HG02588 (cell line): Measurements from ENCODE around the gene SYPL2.
"Not testable (repeated sequence)": the region's sequence is repeated elsewhere in the genome, so short reads cannot be mapped to it uniquely, and the experiment has no call there.

Experiments
- ATAC-seq: cut with Tn5 transposase; IDR thresholded peaks from one replicate; pipeline ENCODE4 v1.9.1; 2021; ENCODE audit warnings: mild to moderate bottlenecking, moderate library complexity; ENCODE audit not compliant: unreplicated experiment

SYPL2 gene

DNA sequence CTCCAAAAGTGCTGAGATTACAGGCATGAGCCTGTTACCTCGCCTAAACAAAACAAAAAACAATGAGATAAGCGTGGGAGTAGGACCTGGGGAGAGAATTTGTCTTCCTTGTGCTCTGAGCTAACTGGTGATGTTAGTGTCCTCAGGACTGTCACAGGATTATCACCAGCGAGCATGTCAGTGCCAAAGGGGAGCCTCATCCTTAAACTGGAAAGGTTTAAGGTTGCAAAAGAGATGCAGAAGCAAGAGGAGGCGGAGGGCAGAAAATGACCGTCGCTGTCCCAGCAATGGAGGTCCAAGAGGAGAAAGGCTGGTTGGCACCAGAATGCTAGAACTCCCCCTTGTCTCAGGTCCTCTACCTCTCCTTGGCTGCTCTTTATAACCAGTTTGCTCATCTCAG is 3.9 kb downstream of the SYPL2 start:
- no peak for ATAC-seq

DNA sequence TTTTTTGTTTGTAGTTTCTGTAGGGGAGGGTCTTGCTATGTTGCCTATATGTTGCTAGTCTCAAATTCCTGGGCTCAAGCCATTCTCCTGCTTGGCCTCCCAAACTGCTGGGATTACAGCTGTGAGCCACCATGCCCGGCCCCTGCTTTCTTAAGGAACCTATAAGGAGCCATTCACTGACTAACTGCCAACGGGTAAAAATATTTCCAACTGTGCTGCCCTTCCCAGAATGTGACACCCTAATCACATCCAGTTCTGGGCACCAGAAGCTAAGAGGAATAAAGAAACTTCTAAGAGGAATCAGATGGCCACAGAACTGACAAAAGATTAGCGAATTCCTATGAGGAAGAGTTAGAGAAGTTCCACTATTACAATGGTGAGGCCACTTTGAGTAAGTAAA is 6.4 kb downstream of the SYPL2 start:
- no peak for ATAC-seq

DNA sequence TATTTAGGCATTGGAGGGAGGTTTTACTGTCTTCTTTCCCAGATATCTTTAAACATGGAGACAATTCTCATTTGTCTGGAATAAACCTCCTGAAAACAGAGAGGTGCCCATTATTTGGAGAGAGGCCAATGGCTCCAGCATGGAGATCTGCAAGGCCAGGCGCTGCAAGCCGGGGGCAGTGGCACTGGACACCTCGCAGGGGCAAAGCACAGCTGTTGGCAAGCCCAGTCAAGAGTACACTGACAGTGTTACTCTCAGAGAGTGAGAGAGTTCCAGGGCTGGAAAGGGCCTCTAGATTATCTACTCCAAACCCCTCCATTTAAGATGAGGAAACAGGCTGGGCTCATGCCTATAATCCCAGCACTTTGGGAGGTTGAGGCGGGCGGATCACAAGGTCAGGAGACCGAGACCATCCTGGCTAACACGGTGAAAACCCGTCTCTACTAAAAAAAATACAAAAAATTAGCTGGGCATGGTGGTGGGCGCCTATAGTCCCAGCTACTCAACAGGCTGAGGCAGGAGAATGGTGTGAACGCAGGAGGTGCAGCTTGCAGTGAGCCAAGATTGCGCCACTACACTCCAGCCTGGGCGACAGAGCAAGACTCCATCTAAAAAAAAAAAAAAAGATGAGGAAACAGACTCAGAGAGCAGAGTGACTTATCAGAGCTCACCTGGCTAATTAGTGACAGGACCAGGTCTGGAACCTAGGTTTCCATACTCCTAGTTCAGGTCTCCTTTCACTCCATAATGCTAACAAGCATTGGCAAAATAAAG is 7.1 kb downstream of the SYPL2 start:
- ATAC-seq = not testable (repeated sequence)

DNA sequence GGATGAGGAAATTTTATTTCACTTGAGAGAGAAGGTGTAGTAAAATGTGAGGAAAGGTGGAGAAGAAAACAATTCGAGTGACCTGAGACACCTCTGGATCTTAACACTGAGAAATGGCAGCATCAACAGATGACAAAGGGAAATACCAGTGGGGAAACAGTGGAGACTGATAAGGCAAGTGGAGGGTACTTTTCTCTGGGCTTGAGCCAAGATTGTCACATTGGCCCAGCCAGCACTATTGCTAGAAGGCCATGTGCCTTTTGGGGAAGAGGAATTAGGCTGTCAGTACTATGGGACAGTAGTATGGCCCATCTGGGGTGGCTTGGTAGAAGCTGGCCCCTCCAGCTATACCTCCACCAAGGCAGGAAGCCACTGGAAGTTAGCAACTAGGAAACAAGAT is 8.4 kb downstream of the SYPL2 start:
- no peak for ATAC-seq

DNA sequence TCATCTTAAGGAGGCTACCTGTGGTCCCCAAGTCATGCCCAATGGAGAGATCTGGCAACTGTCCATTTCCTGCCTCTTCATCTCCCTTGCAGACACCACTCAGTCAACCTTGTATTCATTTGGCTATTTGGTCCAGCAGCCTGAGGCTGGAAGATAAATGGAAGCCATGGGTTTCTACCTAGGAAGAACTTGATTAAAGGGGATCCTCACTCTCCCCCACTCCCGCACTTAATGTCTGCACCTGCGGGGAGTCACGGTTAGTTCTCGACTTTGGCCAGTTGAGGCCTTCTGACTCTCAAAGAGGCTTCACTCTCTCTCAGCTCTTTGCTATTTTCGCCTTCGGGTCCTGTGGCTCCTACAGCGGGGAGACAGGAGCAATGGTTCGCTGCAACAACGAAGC is 8.9 kb downstream of the SYPL2 start:
- ATAC-seq = no peak

DNA sequence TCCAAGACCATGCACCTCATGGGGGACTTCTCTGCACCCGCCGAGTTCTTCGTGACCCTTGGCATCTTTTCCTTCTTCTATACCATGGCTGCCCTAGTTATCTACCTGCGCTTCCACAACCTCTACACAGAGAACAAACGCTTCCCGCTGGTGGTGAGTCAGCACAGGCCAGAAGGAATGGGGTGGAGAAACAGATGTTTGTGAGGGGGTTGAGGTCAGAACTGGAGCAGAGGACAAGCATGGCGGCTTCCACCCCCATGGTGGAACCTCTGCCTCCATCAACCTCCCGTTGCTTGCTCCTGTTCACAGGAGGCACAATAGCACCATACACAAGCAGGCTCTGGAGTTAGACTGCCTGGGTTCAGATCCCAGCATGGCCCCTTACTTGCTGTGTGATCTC is 10.5 kb downstream of the SYPL2 start:
- ATAC-seq = no peak

DNA sequence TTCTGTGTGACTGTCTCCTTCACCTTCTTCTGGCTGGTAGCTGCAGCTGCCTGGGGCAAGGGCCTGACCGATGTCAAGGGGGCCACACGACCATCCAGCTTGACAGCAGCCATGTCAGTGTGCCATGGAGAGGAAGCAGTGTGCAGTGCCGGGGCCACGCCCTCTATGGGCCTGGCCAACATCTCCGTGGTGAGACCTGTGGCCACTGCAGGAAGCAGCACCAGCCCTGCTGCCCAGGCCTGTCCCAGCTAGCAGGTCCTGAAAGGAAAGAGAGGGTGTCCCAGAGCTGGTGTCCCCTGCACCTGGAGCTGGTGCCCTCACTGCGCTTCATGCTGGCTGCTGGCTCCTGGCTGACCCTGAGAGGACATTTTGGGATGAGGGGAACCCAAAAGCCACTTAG is 11.5 kb downstream of the SYPL2 start:
- no peak for ATAC-seq

DNA sequence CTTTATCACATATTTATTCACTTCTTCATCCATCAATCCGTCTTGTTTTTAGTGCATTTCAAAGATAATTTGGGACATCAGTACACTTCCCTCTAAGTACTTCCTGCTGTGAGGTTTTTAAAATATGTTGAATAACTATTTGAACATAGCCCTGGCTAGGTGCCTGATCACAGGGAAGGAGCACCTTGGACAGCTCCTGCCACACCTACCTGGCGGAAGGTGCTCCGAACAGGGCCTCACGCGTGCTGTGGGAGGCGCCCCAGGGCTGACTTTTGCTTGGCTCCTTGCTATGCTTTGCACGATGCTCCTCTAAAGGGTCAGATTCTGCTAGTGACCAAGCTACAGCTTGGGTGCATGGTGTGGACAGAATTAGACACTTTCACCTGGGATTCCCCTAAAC is 12.5 kb downstream of the SYPL2 start:
- no peak for ATAC-seq

DNA sequence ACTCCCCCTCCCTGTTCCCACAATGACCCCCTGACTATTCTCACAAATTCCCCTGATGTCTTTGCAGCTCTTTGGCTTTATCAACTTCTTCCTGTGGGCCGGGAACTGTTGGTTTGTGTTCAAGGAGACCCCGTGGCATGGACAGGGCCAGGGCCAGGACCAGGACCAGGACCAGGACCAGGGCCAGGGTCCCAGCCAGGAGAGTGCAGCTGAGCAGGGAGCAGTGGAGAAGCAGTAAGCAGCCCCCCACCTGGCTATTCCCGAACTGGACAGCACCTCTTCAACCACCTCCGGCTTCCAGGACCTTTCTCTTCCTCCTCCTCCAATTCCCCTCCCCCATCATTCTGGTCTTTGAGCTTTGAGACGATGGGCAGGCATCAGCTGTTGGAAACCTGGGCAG is 13.0 kb downstream of the SYPL2 start:
- ATAC-seq = no peak

DNA sequence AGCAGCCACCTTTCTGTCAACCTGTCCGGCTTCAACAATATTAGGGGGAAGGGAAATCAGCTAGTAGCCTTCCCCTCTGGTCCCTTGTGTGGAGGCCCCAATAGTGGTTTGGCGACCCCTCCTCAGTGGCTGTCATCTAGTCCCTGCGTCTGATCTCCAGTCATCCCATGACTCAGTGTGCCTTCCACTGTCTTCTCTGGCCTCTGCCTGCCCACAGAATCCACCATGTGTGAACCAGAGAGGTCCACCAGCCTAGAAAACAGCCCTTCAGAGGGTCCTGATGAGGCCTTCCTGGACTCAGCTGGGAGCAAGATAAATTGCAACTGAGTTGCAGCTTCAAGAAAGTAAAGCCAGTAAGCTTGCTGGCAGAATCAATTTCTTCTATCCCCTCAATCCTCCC is 13.6 kb downstream of the SYPL2 start:
- no peak for ATAC-seq

DNA sequence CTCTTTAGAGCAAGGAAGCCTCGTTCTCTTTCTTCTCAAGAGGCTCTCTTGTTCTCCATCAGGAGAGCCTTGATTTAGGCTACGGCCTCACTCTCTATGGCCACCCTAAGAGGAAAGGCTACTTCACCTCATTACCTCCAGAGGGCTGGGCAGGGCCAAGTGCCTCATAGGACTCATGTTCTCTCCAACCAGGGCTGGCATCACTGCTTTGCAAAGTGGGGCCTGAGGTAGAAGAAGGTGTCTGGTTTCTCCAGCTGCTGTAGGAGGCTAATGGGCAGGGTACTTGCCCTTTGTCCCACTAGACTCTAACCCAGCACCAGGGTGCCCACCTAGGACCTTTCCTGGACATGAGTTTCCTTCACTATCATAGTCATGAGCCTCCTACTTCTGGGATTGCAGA is 15.3 kb downstream of the SYPL2 start:
- no peak for ATAC-seq

DNA sequence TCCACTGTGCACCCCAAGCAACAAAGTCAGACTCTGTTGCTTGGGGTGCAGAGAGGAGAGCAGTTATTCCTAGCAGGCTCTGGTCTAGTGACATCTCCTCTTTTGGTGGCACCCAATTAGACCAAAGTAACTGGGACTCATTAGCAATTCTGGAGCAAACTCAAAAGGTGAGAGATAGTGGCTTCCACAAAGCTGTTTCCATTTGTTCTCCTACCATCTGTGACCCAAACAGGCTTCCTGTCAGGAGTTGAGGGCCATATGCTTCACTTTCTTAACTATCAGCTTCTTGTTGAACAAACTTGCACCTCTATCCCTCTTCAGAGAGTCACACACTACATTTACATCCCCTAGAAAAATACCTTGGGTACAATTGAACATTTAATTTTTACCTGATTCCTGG is 15.9 kb downstream of the SYPL2 start:
- ATAC-seq = no peak

DNA sequence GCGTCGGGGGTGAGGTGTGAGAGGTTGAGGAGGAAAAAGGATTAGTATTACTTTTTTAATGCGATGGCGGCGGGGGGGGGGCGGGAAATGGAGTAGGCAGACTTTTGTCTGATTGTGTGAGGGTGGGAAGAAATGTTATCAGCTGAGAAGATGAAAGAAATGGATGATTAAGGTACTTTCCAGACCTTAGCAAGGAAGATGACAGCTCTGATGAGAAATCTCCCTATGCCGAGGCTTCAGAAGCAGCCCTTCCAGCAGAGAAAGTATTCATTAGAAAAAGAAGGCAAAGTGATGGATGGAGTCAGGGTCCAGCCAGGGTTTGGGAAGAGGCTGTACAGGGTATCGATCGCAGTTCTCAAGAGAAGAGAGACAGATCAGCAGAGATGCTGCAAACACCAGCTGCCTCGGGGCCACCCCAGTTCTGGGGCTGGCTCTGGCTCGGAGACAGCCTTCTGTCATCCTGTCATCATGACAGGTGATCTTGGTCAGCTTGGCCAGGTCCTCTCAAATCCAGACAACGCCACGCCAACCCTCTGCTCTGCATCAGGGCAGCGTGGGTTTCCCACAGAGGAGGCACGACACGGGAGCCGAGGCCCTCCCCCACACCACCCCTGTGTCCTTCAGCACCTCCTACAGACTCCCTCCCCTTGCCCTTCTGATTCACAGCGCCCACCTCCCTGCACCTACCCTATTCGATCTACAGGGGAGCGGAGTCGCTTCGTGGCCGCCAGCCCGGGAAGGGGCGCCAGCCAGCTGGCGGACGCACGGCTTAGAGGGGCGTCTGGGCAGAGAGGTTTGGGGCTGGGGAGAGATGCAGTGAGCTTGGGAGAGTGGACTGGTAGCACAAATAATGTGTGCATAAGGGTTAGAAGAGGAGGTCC is 16.7 kb downstream of the SYPL2 start:
- ATAC-seq = peak; percentile 8

DNA sequence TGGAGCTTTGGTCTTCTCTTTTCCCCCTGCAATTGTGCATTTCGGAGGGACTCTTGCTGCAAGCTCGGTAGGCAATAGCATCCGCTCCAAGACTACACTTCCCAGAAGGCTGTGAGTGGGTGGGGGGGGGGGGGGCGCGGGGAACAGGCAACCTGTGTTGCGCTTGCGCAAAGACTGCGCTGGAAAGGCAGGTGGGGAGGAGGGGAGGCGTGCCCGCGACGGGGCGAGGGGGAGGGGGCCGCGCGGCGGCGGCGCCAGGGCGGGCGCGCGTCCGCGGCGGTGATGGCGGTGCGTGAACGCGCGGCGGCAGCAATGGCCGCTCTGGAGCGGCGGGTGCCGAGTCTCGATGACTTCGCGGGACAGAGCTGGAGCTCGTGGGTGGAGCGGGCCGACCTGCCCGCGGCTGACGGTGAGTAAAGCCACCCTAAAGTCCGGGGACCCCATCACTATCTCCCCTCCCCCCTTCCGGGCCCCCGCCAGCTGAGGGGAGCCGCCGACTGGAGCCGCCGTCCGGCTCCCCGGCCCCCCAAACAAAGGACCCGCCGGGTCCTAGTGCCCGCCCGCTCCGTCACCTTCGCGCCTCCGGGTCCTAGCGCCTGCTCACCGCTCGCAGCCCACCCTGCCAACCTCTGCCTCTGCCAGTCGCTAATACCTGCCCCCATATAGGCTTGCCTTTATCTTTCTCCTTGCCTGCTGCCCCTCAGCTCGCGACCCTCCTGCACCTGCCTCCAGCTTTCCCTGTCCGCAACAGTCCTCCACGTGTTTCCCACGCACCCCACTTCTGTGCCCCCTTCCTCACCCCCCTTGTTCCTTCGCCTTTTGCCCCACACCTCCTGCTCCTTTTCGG is 17.5 kb downstream of the SYPL2 start, which contains the start of gene ATXN7L2:
Gene ATXN7L2, plus strand, starts transcription at position 234 of the 847 bp plus-strand sequence. Its CDS starts 49 bp downstream, at position 283.
- peak; percentile 84 for ATAC-seq

DNA sequence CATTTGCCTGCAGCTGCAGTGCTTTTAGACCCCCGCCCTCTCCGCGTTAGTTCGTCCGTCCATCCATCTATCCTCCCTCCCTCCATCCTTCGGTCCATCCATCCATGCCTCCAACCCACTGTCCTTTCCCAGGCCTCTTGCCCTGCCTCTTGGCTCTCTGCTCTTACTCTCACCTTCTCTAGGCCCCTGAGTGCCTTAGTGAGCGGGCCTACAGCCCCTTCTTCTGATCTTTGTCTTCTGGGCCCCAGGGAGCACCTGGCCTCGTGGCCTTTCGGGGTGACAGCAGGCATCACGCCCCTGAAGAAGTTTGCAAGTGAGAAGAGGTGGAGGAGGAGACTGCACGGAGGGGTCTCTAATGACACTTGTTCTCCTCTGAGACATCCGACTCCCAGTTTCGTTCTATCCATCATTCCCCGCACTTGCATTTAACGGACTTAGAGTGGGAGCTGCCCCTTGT is 18.2 kb downstream of the SYPL2 start:
- ATAC-seq = no peak

DNA sequence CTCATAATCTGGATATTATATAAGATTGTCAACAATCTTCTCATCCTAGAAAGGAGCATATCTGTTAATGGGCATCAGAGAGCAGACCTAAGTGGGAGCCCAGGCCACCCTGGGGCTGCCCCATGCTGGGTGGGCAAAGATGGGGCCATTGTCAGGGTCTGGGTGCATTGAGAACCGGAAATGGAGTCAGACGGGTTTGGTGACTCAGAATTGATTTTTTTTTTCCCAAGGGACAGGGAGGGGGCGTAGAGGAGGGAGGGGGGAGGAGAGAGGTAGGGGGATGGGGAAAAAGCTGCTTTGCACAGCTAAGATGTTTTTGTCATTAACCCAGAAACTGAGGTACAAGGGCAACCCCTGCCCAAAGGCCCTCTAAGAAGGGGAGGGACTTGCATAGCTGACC is 18.7 kb downstream of the SYPL2 start:
- ATAC-seq = no peak

DNA sequence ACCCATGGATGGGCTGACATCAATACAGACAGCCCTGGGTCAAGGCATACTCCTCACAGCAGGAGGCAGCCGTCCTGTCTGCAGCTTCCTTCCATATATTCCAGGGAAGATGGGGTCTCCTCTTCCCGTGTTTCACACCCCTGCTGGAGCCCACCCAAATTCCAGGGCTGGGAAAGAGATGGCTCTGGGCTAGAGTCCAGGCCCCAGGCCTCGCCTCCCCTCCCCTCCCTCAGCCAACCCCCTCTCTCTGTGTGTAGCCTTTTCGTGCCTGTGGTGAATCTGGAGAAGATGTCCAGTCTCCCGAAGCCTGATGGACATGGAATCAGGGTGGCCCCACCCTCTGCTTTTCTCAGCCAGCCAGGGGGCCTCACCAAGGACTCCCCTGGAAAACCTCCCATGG is 20.9 kb downstream of the SYPL2 start:
- no peak for ATAC-seq

DNA sequence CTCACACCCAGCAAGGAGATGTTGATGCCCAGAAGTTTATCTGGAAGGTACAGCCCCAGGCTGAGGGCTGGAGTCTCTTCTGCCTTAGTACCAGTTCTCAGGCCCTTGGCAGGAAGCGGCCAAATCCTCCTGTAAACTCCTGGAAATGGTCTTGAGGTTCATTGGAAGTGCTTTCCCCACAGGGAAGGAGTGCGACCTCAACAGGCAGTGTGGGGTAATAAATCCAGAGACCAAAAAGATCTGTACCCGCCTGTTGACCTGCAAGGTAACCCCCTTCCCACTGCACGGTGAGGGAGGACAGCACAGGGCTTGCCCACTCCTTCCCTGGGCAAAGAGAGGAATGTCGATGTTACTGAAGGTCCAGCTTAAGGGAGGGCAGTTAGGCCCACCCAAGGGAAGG is 21.9 kb downstream of the SYPL2 start:
- ATAC-seq = no peak

DNA sequence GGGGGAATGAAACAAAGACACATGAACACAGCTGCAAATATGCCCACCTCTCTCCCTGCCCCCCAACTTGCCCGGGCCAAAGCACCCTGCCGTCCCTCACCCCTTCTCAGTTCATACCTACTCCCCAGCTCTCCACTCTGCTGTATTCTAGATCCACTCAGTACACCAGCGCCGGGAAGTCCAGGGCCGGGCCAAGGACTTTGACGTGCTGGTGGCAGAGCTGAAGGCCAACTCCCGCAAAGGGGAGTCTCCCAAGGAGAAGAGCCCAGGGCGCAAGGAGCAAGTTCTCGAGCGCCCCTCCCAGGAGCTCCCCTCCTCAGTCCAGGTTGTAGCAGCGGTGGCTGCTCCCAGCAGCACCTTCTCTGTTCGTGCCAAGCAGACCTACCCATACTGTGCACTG is 22.4 kb downstream of the SYPL2 start:
- no peak for ATAC-seq

DNA sequence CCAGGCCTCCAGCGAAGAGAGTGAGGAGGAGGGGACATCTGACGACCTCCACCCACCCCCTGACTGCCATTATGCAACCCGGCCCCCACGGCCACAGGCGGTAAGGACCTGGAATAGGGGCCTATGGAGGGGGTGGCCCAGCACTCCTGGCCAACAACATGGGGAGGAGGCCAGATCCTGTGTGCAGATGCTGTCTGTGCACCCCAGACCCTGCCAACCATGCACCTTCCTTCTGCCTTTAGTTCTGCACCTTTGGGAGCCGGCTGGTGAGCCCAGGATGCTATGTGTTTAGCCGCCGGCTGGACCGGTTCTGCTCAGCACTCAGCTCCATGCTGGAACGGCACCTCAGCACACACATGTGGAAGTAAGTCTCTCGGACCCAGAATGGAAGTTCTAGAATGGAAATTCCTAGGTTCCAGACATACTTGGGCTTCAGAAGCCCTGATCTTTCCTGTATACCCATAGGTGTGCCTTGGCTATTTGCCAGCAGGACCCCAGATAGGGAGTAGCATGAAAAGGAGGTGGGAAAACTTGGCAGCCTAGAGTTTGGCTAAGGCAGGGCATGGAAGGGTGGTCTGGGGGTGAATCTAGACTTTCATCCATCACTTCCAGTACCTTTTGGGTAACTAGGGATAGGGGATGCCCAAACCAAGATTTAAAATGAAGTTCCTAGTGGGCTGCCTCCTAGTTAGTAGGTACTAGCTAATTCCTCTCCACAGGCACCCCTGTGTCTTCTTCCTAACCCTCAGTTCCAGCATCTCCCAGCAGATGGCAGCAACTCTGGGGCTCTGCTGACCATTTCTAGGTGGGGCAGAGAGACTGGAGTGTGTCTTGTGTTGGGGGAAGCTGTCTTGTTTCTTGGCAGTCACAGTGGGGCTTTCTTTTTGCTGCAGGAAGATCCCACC is 23.9 kb downstream of the SYPL2 start:
- ATAC-seq = peak; percentile 30
